ENCODE results near the gene SAMD13. TPM values are rescaled to one million over a fixed set of nuclear protein-coding genes. Genes with fewer than 3 reads are reported as not detected.

Gene SAMD13
- total RNA-seq, 1 experiment from 2014 or later = 0.61 TPM

DNA sequence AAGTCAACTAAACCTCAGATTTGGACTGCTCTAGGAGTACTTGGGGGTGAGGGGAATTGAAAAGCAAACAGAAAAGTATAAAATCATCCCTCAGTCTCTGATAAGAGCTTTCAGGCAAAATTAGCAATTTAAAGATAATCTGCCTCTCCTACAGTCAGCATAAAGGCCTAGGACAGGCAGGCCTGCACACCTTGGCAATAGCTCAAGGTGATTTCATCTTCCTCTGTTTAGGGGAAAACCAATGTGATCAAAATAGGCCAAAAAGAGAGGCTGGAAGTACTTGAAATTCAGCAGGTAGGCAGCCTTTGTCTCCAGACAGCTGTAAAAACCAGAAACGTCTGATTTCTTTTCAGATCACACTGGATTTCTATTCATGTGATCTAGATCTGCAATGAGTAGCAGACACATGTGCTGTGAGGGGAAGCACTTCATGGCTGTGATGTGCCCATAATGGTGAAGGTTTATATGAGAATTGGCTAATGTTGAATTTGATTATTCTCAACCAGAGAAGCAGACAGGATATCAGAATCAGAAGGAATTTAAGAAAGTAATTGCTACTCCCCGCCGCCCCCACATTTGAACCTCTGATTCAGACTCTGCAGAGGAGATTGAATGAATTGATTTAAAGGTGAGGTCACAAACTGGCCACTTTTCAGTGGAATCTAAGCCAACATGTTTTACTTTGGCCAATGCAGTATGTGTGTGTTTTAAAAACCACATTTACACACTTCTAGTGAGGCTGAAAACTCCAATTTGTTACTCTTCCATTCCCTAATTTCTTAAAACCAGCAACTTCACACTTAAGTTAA is 51.0 kb downstream of the SAMD13 start:
- no peak overlapping the region for H4K91ac ChIP-seq (ENCODE audit: insufficient read length, low read depth, low read length)
- H3K23me2 ChIP-seq (ENCODE audit: insufficient read length, low read depth, low read length, poor library complexity, severe bottlenecking) = no peaks in the 10 kb centered on the region
- Mint-ChIP-seq H3K27ac (no peak overlapping the region), H3K36me3 (ENCODE audit: insufficient read depth in 1 of 3, low read depth in 3 of 3) (no peaks in the 10 kb centered on the region), H3K27me3 (ENCODE audit: low read depth) (no peaks in the 10 kb centered on the region), H3K9me3 (no peaks in the 10 kb centered on the region), H3K4me3 (no peak overlapping the region), H3K4me1 (peaks cover 3% of the 10 kb centered on the region in 2 experiments; a peak in 1 of 4 replicates)
- no peaks in the 10 kb centered on the region for H3K4me1 ChIP-seq (ENCODE audit: insufficient read depth, low read length)
- H3K4me2 ChIP-seq (ENCODE audit: insufficient read depth, insufficient read length, low read length) = no peak overlapping the region
- H3K18ac ChIP-seq (ENCODE audit: insufficient read length, low read depth, low read length) = no peak overlapping the region
- H2BK20ac ChIP-seq (ENCODE audit: low read depth, low read length, poor library complexity, severe bottlenecking) = no peak overlapping the region
- H3K79me1 ChIP-seq (ENCODE audit: insufficient read depth, low read depth, low read length, poor library complexity, severe bottlenecking) = no peaks in the 10 kb centered on the region
- no peaks in the 10 kb centered on the region for H3K79me2 ChIP-seq (ENCODE audit: insufficient read depth, low read length)
- H3K9me3 ChIP-seq (ENCODE audit: control insufficient read depth, low read depth, low read length) = no peaks in the 10 kb centered on the region
- H2BK5ac ChIP-seq (ENCODE audit: insufficient read length, low read length) = no peak overlapping the region
- H3K27ac ChIP-seq (ENCODE audit: insufficient read length, low read depth, low read length) = no peak overlapping the region
- TF ChIP-seq, protein P1, sequence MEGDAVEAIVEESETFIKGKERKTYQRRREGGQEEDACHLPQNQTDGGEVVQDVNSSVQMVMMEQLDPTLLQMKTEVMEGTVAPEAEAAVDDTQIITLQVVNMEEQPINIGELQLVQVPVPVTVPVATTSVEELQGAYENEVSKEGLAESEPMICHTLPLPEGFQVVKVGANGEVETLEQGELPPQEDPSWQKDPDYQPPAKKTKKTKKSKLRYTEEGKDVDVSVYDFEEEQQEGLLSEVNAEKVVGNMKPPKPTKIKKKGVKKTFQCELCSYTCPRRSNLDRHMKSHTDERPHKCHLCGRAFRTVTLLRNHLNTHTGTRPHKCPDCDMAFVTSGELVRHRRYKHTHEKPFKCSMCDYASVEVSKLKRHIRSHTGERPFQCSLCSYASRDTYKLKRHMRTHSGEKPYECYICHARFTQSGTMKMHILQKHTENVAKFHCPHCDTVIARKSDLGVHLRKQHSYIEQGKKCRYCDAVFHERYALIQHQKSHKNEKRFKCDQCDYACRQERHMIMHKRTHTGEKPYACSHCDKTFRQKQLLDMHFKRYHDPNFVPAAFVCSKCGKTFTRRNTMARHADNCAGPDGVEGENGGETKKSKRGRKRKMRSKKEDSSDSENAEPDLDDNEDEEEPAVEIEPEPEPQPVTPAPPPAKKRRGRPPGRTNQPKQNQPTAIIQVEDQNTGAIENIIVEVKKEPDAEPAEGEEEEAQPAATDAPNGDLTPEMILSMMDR (conservative IDR thresholded peaks at IDR 0.05) = no peak
- no peaks in the 10 kb centered on the region for H3K27me3 ChIP-seq (ENCODE audit: insufficient read depth, low read length)
- DNase-seq = no peak
- no peak overlapping the region for H3K9ac ChIP-seq (ENCODE audit: extremely low read depth, insufficient read length, low read length)
- H3K56ac ChIP-seq (ENCODE audit: insufficient read length, low read depth, low read length) = no peak overlapping the region
- H2BK120ac ChIP-seq (ENCODE audit: low read depth, low read length, poor library complexity, severe bottlenecking) = no peak overlapping the region
- H4K8ac ChIP-seq (replicated peaks; ENCODE audit: insufficient read length, low read depth, low read length) = no peak overlapping the region
- H4K5ac ChIP-seq (ENCODE audit: insufficient read length, low read depth, low read length) = no peak overlapping the region
- no peak overlapping the region for H3K4ac ChIP-seq (ENCODE audit: low read depth, low read length)
- H3K14ac ChIP-seq (ENCODE audit: insufficient read depth, low read length) = no peak overlapping the region
- no peak overlapping the region for H3K23ac ChIP-seq (ENCODE audit: insufficient read length, low read depth, low read length)
- H2BK12ac ChIP-seq (ENCODE audit: insufficient read length, low read depth, low read length) = no peak overlapping the region
- no peak overlapping the region for H2AFZ ChIP-seq (ENCODE audit: low read length)
- no peak overlapping the region for H3T11ph ChIP-seq (ENCODE audit: low read length)
- WGBS (ENCODE audit: extremely low coverage, insufficient read length, low lambda C conversion rate) = no CpG with 5 or more reads among the region's 3 CpGs
- no peak overlapping the region for H2BK15ac ChIP-seq (ENCODE audit: low read depth, low read length)
- H4K20me1 ChIP-seq (ENCODE audit: control insufficient read depth, insufficient read depth, insufficient read length) = no peaks in the 10 kb centered on the region
- no peak overlapping the region for H2AK5ac ChIP-seq (ENCODE audit: insufficient read length, low read length)
